ENCODE data around the gene FA2H.

DNA sequence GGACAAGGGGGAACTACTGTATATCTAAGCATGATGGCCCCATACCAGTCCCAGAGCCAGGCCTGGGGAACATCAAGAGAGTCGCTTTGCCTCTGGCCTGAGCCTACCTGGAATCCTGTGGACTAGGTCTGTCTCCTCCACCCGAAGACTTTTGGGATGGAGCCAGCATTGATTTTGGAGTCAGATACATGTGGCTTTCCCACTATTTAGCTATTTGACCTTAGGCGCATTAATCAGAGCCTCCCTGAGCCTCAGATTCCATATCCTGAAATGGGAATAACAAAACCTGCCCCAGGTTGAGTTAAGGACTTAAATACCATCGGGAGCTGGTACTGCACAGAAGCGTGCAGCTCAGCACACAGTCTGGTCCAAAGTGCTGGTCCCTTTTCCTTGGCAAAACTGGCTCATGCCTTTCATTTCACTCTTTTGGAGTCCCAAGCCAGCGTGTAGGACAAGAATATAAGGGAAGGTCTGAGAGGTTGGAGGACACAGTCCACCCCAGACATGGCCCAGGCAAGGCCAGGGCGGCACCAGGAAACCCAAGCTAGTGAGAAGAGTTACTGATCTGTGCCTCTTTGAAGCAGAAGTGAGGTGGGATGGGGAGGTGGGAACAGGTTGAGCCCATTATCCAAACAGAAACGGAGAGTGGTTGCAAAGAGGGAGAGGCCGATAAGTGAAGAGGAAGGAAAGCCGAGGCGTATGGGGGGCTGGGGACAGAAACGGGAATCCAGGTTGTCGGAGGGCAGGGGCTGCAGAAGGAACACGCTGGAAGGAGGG lies 986 bp downstream of the FA2H start:
- TF ChIP-seq, protein P1, sequence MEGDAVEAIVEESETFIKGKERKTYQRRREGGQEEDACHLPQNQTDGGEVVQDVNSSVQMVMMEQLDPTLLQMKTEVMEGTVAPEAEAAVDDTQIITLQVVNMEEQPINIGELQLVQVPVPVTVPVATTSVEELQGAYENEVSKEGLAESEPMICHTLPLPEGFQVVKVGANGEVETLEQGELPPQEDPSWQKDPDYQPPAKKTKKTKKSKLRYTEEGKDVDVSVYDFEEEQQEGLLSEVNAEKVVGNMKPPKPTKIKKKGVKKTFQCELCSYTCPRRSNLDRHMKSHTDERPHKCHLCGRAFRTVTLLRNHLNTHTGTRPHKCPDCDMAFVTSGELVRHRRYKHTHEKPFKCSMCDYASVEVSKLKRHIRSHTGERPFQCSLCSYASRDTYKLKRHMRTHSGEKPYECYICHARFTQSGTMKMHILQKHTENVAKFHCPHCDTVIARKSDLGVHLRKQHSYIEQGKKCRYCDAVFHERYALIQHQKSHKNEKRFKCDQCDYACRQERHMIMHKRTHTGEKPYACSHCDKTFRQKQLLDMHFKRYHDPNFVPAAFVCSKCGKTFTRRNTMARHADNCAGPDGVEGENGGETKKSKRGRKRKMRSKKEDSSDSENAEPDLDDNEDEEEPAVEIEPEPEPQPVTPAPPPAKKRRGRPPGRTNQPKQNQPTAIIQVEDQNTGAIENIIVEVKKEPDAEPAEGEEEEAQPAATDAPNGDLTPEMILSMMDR (IDR thresholded peaks at IDR 0.05; ENCODE audit: borderline replicate concordance, extremely low read depth, low read length, poor library complexity, severe bottlenecking), result no peak
- TF ChIP-seq EZH2 (IDR thresholded peaks at IDR 0.05; ENCODE audit: borderline replicate concordance, low read depth, low read length, severe bottlenecking), result no peak
